GM12873 (cell line): ENCODE measurements around the gene CSGALNACT2.

Experiments used
- CTCF ChIP-seq: IDR thresholded peaks from 2 replicates; pipeline ENCODE4 v1.5.1; 2012; ENCODE audit warnings: low read depth, mild to moderate bottlenecking, moderate library complexity, low read length, control low read depth; ENCODE audit not compliant: insufficient read depth; ENCODE audit errors: missing control alignments

The CSGALNACT2 gene

DNA sequence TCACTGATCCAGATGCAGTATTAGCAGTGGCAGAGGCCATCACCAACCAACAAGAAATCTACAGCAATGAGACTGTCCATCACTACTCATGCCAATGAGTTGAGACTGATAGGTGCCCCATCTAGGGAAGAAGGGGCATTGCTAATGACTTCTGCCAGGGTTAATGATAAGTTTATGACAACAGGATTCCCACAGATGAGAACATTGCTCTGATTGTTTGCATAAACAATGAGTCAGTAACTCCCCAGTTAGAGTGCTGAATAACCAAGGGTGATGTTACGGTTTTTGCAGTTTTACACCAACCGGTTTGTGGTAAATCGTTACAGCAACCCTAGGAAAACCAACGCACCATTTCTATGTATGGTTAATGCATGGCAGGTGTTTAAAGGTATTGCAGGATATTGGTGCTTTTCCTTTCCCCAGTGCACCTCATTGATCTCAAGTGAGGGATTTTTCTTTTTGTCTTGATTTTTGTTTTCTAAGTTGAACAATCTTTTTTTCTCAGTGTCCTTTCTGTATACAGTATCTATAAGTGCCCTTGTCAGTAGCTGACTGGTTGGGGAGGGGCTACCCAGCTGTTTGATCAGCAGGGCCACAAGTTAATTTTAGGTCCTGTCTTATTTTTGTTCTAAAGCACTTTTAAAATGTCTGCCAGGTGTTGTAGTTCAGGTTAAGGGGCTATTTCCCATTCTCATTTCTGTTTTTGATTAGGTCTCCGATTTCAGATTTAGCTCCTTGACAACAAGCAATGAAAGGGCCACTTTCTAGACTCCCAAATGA is 3.9 kb upstream of the CSGALNACT2 start:
- TF ChIP-seq CTCF, result no peak

DNA sequence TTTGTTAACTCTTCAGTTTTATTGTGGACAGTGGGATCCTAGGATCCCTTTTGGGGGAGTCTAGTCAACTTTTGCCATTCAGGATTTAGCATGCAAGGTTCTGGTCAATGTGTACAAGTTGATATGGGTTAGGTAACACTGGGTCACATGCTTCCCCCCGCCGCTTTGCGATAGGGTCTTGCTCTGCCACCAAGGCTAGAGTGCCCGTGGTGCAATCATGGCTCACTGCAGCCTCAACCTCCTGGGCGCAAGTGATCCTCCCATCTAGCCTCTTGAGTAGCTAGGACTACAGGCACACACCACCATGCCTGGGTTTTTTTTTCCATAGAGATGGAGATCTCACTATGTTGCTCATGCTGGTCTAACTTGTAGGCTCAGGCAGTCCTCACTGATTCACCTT is 3.2 kb upstream of the CSGALNACT2 start:
- no peak for TF ChIP-seq CTCF

- TF ChIP-seq CTCF, result no peak
Observed at GRCh38 chr10:43135656-43136055, 2.6 kb upstream of the CSGALNACT2 start.

DNA sequence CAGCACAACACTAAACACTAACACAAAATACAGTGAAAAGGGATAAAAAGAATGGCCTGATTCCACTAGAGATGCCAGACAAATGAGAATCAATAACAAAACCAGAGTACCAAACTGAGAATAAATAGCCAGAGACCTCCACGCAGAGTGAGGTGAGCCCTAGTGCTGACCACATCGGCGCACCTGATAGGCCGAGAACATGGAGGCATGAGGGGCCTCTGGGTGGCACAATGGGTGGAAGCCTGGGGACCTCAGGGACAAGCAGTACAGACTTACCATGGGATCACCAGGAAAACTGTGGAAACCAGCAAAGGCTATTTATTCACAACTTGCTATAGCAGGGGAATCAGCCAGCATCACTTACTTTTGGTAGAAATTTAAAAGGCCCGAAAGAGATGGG is 1.8 kb upstream of the CSGALNACT2 start:
- no peak for TF ChIP-seq CTCF

- no peak for TF ChIP-seq CTCF
Observed at GRCh38 chr10:43136995-43137716, 1.1 kb upstream of the CSGALNACT2 start.

DNA sequence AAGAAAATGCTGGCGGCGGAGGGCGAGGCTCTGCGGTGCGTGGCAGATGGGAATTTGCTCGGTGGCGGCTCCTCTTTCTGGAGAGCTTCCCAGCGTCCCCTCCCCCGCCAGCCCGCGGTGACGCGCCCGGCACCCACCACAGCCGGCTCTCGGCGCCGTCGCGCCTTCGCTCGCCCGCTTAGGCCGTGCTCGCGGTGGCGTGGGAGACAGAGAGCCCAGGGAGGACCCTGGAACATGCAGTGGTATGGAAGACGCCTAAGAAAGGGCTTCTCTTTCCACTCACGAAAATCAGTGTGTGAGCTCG is 576 bp upstream of the CSGALNACT2 start:
- TF ChIP-seq CTCF, result no peak

DNA sequence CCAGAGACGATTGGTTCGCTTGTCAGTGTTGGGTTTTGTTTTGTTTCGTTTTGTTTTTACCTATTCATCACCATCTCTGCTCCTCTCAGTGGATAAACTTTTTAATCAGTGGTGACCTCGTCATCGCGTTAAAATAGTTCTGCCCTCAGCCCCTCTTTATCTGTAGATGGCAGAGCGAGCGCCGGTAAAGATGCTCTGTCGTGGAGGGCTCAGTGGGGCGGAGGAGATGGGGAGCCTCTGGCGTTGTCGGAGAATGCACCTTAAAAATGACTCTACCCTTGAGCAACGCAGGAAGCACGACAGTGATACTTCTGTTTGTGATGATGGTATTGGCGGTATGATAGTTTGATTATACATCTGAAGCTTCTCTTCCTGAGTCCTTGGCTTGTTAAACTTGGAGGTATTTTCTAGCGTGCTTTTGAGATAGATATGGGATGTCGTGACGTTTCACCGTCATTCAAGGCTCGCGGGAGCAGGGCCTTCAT is 554 bp downstream of the CSGALNACT2 start:
- no peak for TF ChIP-seq CTCF
